OCI-LY7 (cell line): ENCODE results near the gene PDC.

Experiments used
- EZH2phosphoT487 ChIP-seq: fragments of 200-600 bp; sonication (generic); IDR thresholded peaks from 2 replicates; pipeline ENCODE4 v1.6.1; 2018; ENCODE audit warnings: low read depth, borderline replicate concordance, mild to moderate bottlenecking, mixed run types, antibody characterized with exemption, low read length, moderate library complexity, mixed read lengths
- TF ChIP-seq, protein P1 (sequence below): fragments of 200-600 bp; sonication (generic); conservative IDR thresholded peaks from 2 replicates; pipeline ENCODE4 v1.5.1; 2014; ENCODE audit warnings: mild to moderate bottlenecking, antibody characterized with exemption, low read length, moderate library complexity, mixed read lengths

DNA sequence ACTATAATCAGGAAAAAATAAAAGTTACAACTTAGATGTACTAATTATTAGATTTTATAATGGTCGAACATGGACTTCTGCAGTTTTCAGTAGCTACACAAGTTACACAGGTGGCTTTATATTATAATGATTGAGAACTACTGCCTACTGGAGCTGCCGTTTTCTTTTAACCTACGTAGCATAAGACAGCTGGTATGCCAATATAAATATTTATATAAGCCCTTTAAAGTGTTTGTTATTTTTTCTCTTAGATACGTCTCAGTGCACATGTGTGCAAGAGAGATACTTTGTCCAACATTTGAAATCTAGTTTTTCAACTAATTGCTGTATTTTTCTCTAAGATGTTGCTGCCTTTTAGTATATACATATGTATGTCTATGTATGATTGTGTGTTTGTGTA lies 42.4 kb downstream of the PDC start:
- TF ChIP-seq, protein P1, sequence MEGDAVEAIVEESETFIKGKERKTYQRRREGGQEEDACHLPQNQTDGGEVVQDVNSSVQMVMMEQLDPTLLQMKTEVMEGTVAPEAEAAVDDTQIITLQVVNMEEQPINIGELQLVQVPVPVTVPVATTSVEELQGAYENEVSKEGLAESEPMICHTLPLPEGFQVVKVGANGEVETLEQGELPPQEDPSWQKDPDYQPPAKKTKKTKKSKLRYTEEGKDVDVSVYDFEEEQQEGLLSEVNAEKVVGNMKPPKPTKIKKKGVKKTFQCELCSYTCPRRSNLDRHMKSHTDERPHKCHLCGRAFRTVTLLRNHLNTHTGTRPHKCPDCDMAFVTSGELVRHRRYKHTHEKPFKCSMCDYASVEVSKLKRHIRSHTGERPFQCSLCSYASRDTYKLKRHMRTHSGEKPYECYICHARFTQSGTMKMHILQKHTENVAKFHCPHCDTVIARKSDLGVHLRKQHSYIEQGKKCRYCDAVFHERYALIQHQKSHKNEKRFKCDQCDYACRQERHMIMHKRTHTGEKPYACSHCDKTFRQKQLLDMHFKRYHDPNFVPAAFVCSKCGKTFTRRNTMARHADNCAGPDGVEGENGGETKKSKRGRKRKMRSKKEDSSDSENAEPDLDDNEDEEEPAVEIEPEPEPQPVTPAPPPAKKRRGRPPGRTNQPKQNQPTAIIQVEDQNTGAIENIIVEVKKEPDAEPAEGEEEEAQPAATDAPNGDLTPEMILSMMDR = no peak
- TF ChIP-seq EZH2phosphoT487 = no peak
